Limb (tissue), 2 donors: ENCODE data around the gene ERP29.
"Not testable (repeated sequence)": the region's sequence is repeated elsewhere in the genome, so short reads cannot be mapped to it uniquely, and the experiment has no call there.

Experiments
- DNase-seq, 2 donors: peaks; one replicate each; pipeline ENCODE4 v3.0.0-alpha.2; 2016; ENCODE audit errors: extremely low spot score in 2 of 2

Gene ERP29

DNA sequence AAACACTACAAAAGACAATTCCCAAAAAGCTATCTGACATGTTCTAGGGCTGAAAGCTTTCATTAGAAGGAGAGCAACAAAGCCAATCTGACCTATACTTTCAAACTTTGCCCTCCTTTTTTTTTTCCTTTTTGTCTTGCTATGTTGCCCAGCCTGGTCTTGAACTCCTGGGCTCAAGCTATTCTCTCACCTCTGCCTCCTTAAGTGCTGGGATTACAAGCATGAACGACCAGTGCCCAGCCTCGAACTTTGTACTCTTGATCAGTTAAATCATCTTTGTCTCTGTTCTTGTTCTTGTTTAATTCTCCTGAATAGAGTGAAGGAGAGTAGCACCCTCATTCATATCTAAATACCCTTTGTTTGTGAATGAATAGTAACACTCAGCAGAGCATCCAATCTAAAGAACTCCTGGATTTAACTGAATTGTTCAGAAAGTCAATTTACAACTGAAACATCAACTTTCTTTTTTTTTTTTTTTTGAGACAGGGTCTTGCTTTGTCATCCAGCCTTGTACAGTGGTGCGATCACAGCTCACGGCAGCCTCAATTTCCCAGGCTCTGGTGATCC is 22.1 kb downstream of the ERP29 start:
- no peak for DNase-seq

DNA sequence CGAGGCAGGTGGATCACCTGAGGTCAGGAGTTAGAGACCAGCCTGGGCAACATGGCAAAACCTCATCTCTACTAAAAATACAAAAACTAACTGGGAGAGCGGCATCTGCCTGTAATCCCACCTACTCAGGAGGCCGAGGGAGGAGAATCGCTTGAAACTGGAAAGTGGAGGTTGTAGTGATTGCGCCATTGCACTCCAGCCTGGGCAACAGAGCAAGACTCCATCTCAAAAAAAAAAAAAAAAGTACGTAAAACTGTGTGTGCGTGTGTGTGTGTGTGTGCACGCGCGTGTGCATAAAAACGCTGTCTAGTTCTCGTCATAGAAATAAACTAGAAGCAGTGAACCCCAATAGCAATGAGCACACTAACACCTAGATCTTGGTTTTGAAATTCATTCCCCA is 23.4 kb downstream of the ERP29 start:
- not testable (repeated sequence) for DNase-seq

DNA sequence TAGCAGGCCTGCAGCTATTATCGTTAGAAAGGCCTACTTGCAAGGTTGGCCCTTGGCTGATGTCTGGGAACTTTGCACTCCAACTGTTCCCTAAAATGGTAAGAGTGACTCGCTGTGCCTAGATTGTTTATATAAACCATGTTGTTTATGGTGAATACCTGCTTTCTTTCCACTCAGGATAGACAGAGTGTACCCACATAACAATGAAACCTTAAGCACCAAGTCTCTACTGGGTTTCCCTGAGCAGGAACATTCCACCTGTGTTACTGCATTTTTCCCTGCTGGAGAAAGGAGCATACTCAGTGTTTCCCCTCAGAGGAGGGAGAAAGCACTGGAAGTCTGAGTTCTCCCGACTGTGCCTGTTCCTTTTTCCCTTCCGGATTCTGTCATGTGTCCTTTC is 32.8 kb downstream of the ERP29 start:
- DNase-seq: no peak

DNA sequence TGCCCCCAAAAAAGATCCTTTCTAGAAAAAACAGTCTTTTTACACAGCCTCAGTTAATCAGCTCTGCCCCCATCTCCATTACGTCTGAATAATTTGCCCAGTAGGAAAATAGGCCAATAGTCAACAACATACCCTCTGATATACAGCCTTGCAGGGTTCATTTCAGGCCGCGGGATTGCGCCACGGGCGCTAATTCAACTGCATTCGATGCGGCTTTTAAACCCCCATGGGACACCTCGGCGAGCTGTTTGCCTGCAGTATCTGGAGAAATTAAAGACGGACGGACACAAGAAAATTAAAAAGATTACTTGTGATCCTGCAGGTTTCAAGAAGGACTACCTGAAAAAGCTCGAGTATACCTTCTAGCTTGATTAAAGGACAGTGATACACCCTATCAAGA is 36.1 kb downstream of the ERP29 start:
- DNase-seq: no peak

- no peak for DNase-seq
Measured at GRCh38 chr12:112061137-112061536, 47.9 kb downstream of the ERP29 start.

DNA sequence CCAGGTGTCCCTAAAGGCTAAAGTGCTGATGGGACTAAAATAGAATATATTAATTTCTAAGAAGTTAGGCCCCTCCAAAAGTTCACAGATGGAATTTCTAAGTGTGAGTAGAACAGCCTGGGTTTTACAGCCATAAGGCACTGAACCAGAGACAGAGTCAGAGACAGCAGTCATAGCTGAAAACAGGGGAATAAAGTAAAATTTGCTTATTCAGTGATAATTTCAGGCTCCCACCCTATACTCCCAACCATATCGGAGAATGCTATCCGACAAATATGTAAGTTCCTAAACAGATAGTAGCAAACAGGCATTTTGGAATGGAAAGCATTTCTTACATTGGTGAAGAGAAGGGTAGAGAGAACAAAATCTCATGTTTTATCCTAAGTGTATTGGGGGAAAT is 50.0 kb downstream of the ERP29 start:
- DNase-seq: no peak

- DNase-seq: no peak
Measured at GRCh38 chr12:112066566-112066965, 53.3 kb downstream of the ERP29 start.
